Activated naive CD4-positive, alpha-beta T cell treated with anti-CD3 and anti-CD28 coated beads, Interleukin-2, amount 50 U/mL, for 72 hours (primary cell): Measurements from ENCODE around the gene DZIP3. TPM values are rescaled to one million over a fixed set of nuclear protein-coding genes. Genes with fewer than 3 reads are reported as not detected.

Experiments used
- ATAC-seq, 2 donors: fragments of 150-1000 bp; cut with Tn5 transposase; 2 replicates each; pipeline ENCODE4 v1.10.0; 2021; ENCODE audit warnings: mild to moderate bottlenecking in 2 of 2, moderate library complexity in 2 of 2
- DNase-seq, 2 donors: peaks; one replicate each; pipeline ENCODE4 v3.0.0; 2021 to 2022; ENCODE audit warnings: low spot score in 2 of 2
- H3K27ac Mint-ChIP-seq, 2 donors: one replicate each; pipeline ENCODE4 v1.8.0; 2022; ENCODE audit warnings: mild to moderate bottlenecking in 2 of 2, mixed read lengths in 2 of 2
- H3K36me3 Mint-ChIP-seq, 2 donors: one replicate each; pipeline ENCODE4 v1.8.0; 2022; ENCODE audit warnings: mixed read lengths in 2 of 2
- H3K9me3 Mint-ChIP-seq, 2 donors: one replicate each; pipeline ENCODE4 v1.8.0; 2022; ENCODE audit warnings: mixed read lengths in 2 of 2
- total RNA-seq, 2 donors: library from RNA; stranded (reverse); gene quantifications; one replicate each; pipeline ENCODE4 v1.2.3, GENCODE V29; 2022

DZIP3 gene
- 10 to 100 TPM; 13.9 to 20.0 TPM for total RNA-seq

GRCh38 chr3:108589081-108589997 lies at the start of gene DZIP3, which contains the start of gene CIP2A:
DZIP3 (plus strand) TSS chr3:108589722; CDS start chr3:108605407, 15,685 bp downstream.
CIP2A (minus strand) TSS chr3:108589438; CDS start chr3:108589375, 63 bp downstream.
- Mint-ChIP-seq H3K36me3 (peaks cover 17 to 25% of the 10 kb centered on the region in 2 donors), H3K27ac (peak within 1 kb of the TSS; percentile 99), H3K9me3 (no peaks in the 10 kb centered on the region)
- DNase-seq (peak; percentile 79 to 90), ATAC-seq (peak; percentile 81 to 92)

- Mint-ChIP-seq H3K27ac (no peak overlapping the region), H3K9me3 (no peaks in the 10 kb centered on the region), H3K36me3 (peaks cover 12 to 19% of the 10 kb centered on the region in 2 donors)
- no peak for DNase-seq
- no peak for ATAC-seq
These were observed 43.3 kb upstream of the DZIP3 start for GRCh38 chr3:108546247-108546646.

- H3K9me3 Mint-ChIP-seq = no peaks in the 10 kb centered on the region
- DNase-seq (no peak), ATAC-seq (no peak)
- H3K27ac Mint-ChIP-seq = no peak overlapping the region
- H3K36me3 Mint-ChIP-seq = peaks cover 12 to 19% of the 10 kb centered on the region in 2 donors
These were observed 42.8 kb upstream of the DZIP3 start for GRCh38 chr3:108546692-108547091.

GRCh38 chr3:108548304-108548703 lies 41.2 kb upstream of the DZIP3 start:
- ATAC-seq (no peak), DNase-seq (no peak)
- Mint-ChIP-seq H3K27ac (no peak overlapping the region), H3K9me3 (no peaks in the 10 kb centered on the region), H3K36me3 (peaks cover 15 to 23% of the 10 kb centered on the region in 2 donors)

DNA sequence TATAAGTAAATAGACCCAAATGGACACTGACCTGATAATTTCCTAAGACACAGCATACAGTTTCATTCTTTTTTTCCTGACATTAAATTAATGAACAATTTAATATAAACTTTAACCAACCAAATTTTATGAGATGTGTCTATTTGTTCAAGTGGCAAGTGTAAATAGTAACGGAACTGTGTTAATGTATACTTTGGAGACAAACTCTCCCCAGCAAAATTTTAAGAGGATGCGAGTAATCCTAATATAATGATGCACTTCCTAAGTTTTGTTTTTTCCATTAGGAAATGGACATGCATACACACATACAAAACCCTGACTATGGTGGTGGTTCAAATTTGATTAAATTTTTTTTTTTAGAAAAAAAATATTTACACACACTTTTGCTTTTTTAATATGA lies 40.6 kb upstream of the DZIP3 start:
- Mint-ChIP-seq H3K27ac (no peak overlapping the region), H3K36me3 (peaks cover 9 to 18% of the 10 kb centered on the region in 2 donors), H3K9me3 (no peaks in the 10 kb centered on the region)
- DNase-seq (no peak), ATAC-seq (no peak)

DNA sequence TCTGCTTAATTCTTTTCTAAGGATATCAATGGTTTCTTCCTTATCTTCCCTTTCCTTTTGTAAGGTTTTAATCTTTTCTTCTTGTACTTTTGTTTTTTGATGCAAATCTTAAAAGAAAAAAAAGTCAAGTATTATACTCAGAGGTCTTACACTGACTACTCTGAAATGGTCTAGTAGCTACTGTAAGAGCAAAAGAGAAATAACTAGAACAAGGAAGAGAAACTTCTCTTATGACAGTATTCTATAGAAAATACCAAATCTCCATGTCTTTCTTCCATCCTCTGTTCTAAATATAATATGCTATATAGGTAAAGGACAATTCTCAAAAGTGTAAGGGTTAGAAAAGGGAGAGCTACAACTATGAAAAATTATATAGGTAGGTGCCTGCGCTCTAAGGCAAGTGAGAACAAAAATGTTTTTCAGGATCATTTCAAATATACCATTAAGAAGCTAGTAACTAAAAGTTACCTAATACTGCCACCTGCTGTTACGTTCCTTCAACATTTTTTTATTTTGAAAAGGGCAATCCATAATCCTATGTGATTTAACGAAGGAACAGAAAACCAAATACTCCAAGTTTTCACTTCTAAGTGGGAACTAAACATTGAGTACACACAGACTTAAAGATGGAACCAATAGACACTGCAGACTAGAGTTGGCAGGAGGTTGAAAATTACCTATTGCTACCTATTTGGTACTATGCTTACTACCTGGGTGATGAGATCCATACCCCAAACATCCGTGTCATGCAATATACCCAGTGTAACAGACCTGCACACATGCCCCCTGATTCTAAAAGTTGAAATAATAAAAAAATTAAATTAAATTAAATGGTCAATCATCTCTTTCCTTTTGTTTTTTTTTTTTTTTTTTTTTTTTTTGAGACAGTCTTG lies 37.0 kb upstream of the DZIP3 start:
- Mint-ChIP-seq H3K27ac (no peak overlapping the region), H3K36me3 (peaks cover 6 to 10% of the 10 kb centered on the region in 2 donors), H3K9me3 (no peaks in the 10 kb centered on the region)
- DNase-seq (no peak), ATAC-seq (no peak)

GRCh38 chr3:108554229-108554628 lies 35.3 kb upstream of the DZIP3 start:
- Mint-ChIP-seq H3K9me3 (no peaks in the 10 kb centered on the region), H3K36me3 (peaks cover 12 to 16% of the 10 kb centered on the region in 2 donors), H3K27ac (no peak overlapping the region)
- DNase-seq = no peak
- ATAC-seq = no peak

DNA sequence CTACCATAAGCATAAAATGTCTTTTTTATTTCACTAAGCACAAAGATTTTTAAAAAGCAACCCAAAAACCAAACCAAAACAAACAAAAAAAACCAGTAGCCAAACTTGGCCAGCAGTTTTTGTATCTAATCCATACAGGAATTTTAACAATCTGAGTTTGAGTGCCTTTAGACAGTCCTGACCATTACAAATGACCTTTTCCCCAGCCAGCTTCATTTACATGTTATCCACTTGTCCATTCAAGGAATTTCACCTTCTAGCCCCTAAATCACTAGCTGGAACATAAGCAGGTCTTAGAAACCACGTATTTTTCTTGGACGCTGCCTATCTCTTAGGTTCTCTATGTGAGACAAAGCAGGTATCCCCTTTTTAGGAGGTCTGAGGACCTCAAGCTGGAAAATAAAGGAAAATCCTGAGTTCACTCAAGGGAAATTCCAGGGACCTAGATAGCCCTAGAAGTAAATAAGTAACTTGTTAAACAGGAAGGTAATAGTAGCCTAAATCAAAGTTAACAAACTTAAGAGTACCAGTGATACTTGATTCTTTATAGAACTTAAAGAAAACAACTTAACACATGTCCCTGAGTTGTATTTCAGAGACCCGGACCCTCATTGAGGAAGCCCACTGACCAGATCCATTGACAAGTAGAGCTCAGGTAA lies 34.5 kb upstream of the DZIP3 start:
- DNase-seq (no peak), ATAC-seq (no peak)
- peaks cover 14 to 19% of the 10 kb centered on the region in 2 donors for H3K36me3 Mint-ChIP-seq
- no peak overlapping the region for H3K27ac Mint-ChIP-seq
- no peaks in the 10 kb centered on the region for H3K9me3 Mint-ChIP-seq

- DNase-seq (no peak), ATAC-seq (no peak)
- peaks cover 14 to 26% of the 10 kb centered on the region in 2 donors for H3K36me3 Mint-ChIP-seq
- H3K27ac Mint-ChIP-seq = no peak overlapping the region
- H3K9me3 Mint-ChIP-seq = no peaks in the 10 kb centered on the region
These were observed 33.4 kb upstream of the DZIP3 start for GRCh38 chr3:108555966-108556581.

DNA sequence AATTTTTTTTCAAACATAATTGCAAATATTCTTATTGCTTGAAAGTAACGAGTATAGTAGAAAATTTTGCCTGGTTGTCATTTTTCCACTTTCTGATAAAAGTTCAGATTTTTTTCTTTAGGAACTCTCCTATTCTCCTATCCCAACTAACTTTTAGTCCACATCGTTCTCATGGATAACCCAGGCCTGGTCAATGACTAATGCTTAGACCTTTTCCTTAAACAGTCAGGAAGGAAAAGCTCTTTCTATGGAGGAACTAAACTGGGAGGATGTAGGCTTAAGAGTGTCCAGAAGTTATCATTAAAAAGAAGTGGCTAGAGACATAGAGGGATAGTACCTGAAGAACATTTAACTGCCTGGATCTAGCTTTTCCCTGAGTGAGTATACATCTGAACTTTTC lies 27.0 kb upstream of the DZIP3 start:
- H3K27ac Mint-ChIP-seq = no peak overlapping the region
- no peak for DNase-seq
- peaks cover 10 to 35% of the 10 kb centered on the region in 2 donors for H3K36me3 Mint-ChIP-seq
- no peaks in the 10 kb centered on the region for H3K9me3 Mint-ChIP-seq
- no peak for ATAC-seq

- ATAC-seq (no peak), DNase-seq (no peak)
- H3K9me3 Mint-ChIP-seq = no peaks in the 10 kb centered on the region
- H3K36me3 Mint-ChIP-seq = peaks cover 5 to 29% of the 10 kb centered on the region in 2 donors
- H3K27ac Mint-ChIP-seq = no peak overlapping the region
These were observed 25.0 kb upstream of the DZIP3 start for GRCh38 chr3:108564564-108564963.

DNA sequence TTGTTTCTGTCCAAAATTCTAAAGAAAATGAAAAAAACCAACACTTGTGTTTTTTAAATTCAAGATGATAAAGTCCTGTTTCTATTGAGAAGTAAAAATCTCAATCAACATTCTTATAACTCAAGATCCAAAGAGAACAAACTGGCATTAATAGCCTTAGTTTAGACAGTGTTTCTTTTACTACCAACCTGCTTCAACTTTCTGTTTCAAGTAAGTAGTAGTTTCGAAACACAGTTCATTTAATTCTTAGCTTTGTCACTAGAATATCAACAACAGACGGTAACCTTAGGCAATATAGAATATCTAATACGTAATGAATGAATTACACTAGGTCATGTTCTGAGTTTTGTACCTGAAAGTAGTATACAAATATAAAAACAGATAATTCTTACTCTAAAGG lies 24.0 kb upstream of the DZIP3 start:
- Mint-ChIP-seq H3K9me3 (no peaks in the 10 kb centered on the region), H3K27ac (no peak overlapping the region), H3K36me3 (peaks cover 5 to 28% of the 10 kb centered on the region in 2 donors)
- ATAC-seq = no peak
- DNase-seq = no peak

DNA sequence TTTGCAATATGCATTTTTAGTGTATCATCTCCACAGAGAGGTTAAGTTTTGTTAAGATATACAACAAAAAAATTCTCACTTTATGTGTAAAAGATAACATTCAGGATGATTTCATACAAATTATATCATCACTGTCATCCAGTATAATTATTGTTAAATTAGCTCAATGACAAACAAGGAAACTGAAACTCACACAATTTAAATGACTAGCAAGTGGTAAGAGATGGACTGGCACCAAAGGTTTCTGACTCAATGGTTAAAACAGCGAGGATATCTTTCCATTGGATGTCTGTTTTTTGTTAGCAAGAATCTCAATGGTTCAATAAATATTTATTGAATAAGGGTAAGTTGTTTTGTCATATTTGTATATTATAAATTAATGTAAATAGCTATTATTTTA lies 22.9 kb upstream of the DZIP3 start:
- Mint-ChIP-seq H3K27ac (no peak overlapping the region), H3K9me3 (no peaks in the 10 kb centered on the region), H3K36me3 (peaks cover 5 to 17% of the 10 kb centered on the region in 2 donors)
- no peak for DNase-seq
- no peak for ATAC-seq

DNA sequence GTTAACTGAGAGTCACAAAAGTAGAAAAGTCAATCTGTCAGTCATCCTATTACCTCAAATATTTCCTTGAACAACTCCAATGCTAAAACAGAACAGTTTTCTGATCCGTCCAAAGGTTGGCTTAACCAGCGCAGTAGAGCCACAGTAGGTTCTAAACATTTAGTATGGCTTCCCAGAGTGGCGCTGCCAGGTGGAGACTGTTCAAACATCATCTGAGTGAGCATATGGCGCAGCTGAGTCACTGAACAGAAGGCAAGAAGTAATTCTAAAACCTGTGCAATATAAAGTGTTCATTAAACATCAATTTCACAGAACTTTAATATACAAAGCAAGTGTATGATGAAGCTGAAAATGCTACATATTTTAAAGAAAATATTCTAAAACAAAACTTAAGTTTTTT lies 20.2 kb upstream of the DZIP3 start:
- DNase-seq = no peak
- ATAC-seq = no peak
- no peak overlapping the region for H3K27ac Mint-ChIP-seq
- peaks cover 16 to 34% of the 10 kb centered on the region in 2 donors for H3K36me3 Mint-ChIP-seq
- H3K9me3 Mint-ChIP-seq = no peaks in the 10 kb centered on the region

DNA sequence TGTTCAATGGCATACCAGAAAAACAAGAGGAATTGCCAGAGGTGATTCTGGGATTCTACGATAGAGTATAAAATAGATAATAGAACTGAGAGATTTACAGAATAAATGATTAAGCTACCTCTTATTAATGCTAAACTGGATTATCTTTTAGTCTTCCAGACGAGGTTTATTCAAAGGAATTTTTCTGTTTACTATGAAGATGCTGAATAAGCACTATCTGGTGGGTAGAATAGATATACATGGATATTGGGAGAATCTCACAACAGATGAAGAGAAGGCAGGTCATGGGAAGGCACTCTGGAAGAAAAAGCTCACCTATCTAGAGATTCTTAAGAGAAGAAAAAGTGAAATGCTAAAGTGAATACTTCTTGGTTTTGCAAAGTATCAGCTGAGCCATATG lies 11.5 kb upstream of the DZIP3 start:
- no peak overlapping the region for H3K27ac Mint-ChIP-seq
- peaks cover 17 to 43% of the 10 kb centered on the region in 2 donors for H3K36me3 Mint-ChIP-seq
- ATAC-seq (no peak), DNase-seq (no peak)
- H3K9me3 Mint-ChIP-seq = no peaks in the 10 kb centered on the region

GRCh38 chr3:108588601-108589000 lies 921 bp upstream of the DZIP3 start:
- Mint-ChIP-seq H3K27ac (peak overlapping the region; percentile 99), H3K9me3 (no peaks in the 10 kb centered on the region), H3K36me3 (peaks cover 17 to 26% of the 10 kb centered on the region in 2 donors)
- ATAC-seq (no peak), DNase-seq (no peak)
